ENCODE data around the gene CNGA3. TPM values are rescaled to one million over a fixed set of nuclear protein-coding genes. Genes with fewer than 3 reads are reported as not detected.

Gene CNGA3
- total RNA-seq, 1 donor = 0.18 TPM

- no peak overlapping the region for H3K4me3 ChIP-seq (ENCODE audit: low read depth, low read length)
- no peak for TF ChIP-seq CTCF (IDR thresholded peaks at IDR 0.05; ENCODE audit: insufficient read depth, low read length)
- no peak for DNase-seq (ENCODE audit: low read depth)
Measured at GRCh38 chr2:98380203-98380535, 33.9 kb downstream of the CNGA3 start.

DNA sequence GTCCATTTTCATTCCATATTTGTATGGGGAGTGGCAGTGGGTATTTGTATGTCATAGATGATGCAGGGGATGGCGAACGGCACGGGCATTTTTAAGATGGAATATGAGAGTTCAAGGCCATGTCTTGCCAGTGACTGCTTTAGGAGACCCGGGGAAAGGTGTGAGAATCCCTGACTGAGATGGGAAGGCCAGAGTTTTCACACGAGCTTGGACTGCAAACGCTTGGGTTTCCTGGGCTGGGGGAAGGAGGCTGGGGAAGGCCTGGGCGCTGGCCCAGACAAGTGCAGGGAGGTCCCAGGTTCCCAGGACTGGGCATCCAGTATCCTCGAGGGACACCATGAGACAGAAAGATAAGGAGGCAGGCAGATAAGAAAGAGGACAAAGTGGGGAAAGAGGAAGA lies 35.2 kb downstream of the CNGA3 start:
- TF ChIP-seq CTCF (IDR thresholded peaks at IDR 0.05; ENCODE audit: insufficient read depth, low read length) = no peak
- no peak for DNase-seq (ENCODE audit: low read depth)
- no peak overlapping the region for H3K4me3 ChIP-seq (ENCODE audit: low read depth, low read length)

GRCh38 chr2:98382086-98382485 lies 35.8 kb downstream of the CNGA3 start:
- no peak for TF ChIP-seq CTCF (IDR thresholded peaks at IDR 0.05; ENCODE audit: insufficient read depth, low read length)
- no peak for DNase-seq (ENCODE audit: low read depth)
- H3K4me3 ChIP-seq (ENCODE audit: low read depth, low read length) = no peak overlapping the region

- TF ChIP-seq CTCF (IDR thresholded peaks at IDR 0.05; ENCODE audit: insufficient read depth, low read length) = no peak
- DNase-seq (ENCODE audit: low read depth) = no peak
- no peak overlapping the region for H3K4me3 ChIP-seq (ENCODE audit: low read depth, low read length)
Measured at GRCh38 chr2:98382739-98383138, 36.5 kb downstream of the CNGA3 start.

GRCh38 chr2:98383166-98383565 lies 36.9 kb downstream of the CNGA3 start:
- no peak for TF ChIP-seq CTCF (IDR thresholded peaks at IDR 0.05; ENCODE audit: insufficient read depth, low read length)
- DNase-seq (ENCODE audit: low read depth) = no peak
- H3K4me3 ChIP-seq (ENCODE audit: low read depth, low read length) = no peak overlapping the region

DNA sequence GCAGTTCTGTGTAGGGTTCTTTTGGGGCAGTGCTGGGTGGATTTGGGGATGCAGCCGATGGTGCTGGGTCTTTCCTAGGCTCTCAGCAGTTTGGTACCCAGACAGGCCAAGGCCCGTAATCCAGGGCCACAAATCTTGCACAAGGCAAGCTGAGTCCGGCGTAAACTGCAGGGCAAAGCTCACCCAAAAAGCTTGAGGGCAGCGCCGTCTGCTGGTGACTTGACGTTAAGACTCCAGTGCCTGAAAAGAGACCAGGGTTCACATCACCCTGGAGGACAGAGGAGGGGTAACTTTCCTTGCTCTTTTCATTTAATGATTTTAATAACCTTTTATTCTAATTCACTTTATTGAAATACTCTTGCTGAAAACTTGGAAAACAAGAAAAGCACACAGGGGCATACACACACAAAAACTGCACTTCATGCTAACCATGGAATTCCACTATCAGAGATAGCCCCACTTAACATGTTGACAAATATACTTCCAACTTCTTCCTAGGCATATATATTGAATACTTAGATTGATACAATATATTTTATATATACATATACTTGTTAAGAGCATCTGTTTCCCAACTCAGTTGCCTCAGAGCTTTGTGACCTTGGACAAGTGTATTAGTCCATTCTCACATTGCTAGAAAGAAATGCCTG lies 38.9 kb downstream of the CNGA3 start:
- peak; percentile 82 for DNase-seq (ENCODE audit: low read depth)
- TF ChIP-seq CTCF (IDR thresholded peaks at IDR 0.05; ENCODE audit: insufficient read depth, low read length) = peak; percentile 100
- H3K4me3 ChIP-seq (ENCODE audit: low read depth, low read length) = no peak overlapping the region

- DNase-seq (ENCODE audit: low read depth) = no peak
- no peak for TF ChIP-seq CTCF (IDR thresholded peaks at IDR 0.05; ENCODE audit: insufficient read depth, low read length)
- no peak overlapping the region for H3K4me3 ChIP-seq (ENCODE audit: low read depth, low read length)
Measured at GRCh38 chr2:98387478-98387877, 41.2 kb downstream of the CNGA3 start.
